Omental fat pad (tissue), 4 donors: Measurements from ENCODE around the gene RXRB. TPM values are rescaled to one million over a fixed set of nuclear protein-coding genes. Genes with fewer than 3 reads are reported as not detected.

Experiments
- ATAC-seq: fragments of 150-250 bp; one replicate; pipeline ENCODE4 v1.9.1; 2016; ENCODE audit warnings: mild to moderate bottlenecking, moderate library complexity; ENCODE audit not compliant: low FRiP score
- DNase-seq: peaks from one replicate; pipeline ENCODE4 v3.0.0-alpha.2; 2019; ENCODE audit warnings: low spot score
- CTCF ChIP-seq, 3 donors: fragments of 450-650 bp; IDR thresholded peaks; one replicate each; pipeline ENCODE4 v1.5.1; 2016 to 2017; ENCODE audit warnings: antibody characterized with exemption in 3 of 3, mild to moderate bottlenecking in 3 of 3, moderate library complexity in 2 of 3
- small RNA-seq: library from RNA; depleted of rRNA; stranded (forward); fragments of <200 nt; gene quantifications from one replicate; pipeline ENCODE3, GENCODE V24; 2016
- total RNA-seq, 4 donors: library from RNA; depleted of rRNA; stranded (reverse); fragments of >200 nt; gene quantifications; one replicate each; pipeline ENCODE4 v1.1.0, GENCODE V29; 2016

The RXRB gene
- total RNA-seq, 4 donors from 2014 or later = 19.9 to 35.9 (median 22.7) TPM

GRCh38 chr6:33144373-33144772, 56.1 kb downstream of the RXRB start:
- no peak for TF ChIP-seq CTCF (IDR thresholded peaks at IDR 0.05)
- no peak for DNase-seq
- no peak for ATAC-seq

Small RNA genes lying within 50 kb of the gene (small RNA-seq; reads per million reads assigned to genes)
- gene MIR219A1 (0.90 reads per million), gene RNY4P10 (0.39 reads per million)

Other genes with a start within 250 kb of the RXRB start
- 10 to 100 TPM; 27.6 to 81.7 (median 55.7) TPM for gene HLA-DMA, start 247.6 kb downstream of the RXRB start, total RNA-seq
- gene BRD2, start 232.1 kb downstream of the RXRB start, total RNA-seq = 100 to 1,000 TPM; 133 to 257 (median 154) TPM
- 10 to 100 TPM in 2 of 4 donors, 1 to 10 TPM in 2; 1.0 to 20.8 (median 6.8) TPM for gene HLA-DOA, start 191.1 kb downstream of the RXRB start, total RNA-seq
- gene HLA-DPA1, start 127.0 kb downstream of the RXRB start, total RNA-seq = 100 to 1,000 TPM in 3 of 4 donors, 10 to 100 TPM in 1; 20.4 to 211 (median 137) TPM
- gene HLA-DPB1, start 124.7 kb downstream of the RXRB start, total RNA-seq = 100 to 1,000 TPM in 3 of 4 donors, 10 to 100 TPM in 1; 29.2 to 120 (median 101) TPM
- 1 to 10 TPM in 1 of 4 donors, under 1 TPM in 3; 0.13 to 1.3 (median 0.53) TPM for gene COL11A2, start 8.2 kb downstream of the RXRB start, total RNA-seq
- 10 to 100 TPM; 57.5 to 82.8 (median 70.1) TPM for gene SLC39A7, start 202 bp upstream of the RXRB start, total RNA-seq
- 10 to 100 TPM in 2 of 4 donors, 1 to 10 TPM in 2; 6.9 to 13.6 (median 11.0) TPM for gene HSD17B8, start 4.0 kb upstream of the RXRB start, total RNA-seq
- 10 to 100 TPM; 13.1 to 20.1 (median 15.7) TPM for gene RING1, start 7.8 kb upstream of the RXRB start, total RNA-seq
- 10 to 100 TPM; 20.2 to 54.5 (median 34.3) TPM for gene VPS52, start 71.2 kb upstream of the RXRB start, total RNA-seq
- gene RPS18, start 71.4 kb upstream of the RXRB start, total RNA-seq = 1,000 to 10,000 TPM; 2,708 to 4,129 (median 3,024) TPM
- gene B3GALT4, start 76.5 kb upstream of the RXRB start, total RNA-seq = 10 to 100 TPM in 1 of 4 donors, 1 to 10 TPM in 3; 6.7 to 15.9 (median 7.9) TPM
- 100 to 1,000 TPM in 1 of 4 donors, 10 to 100 TPM in 3; 49.7 to 103 (median 54.3) TPM for gene WDR46, start 88.6 kb upstream of the RXRB start, total RNA-seq
- 10 to 100 TPM; 16.0 to 30.8 (median 23.1) TPM for gene PFDN6, start 88.9 kb upstream of the RXRB start, total RNA-seq
- 10 to 100 TPM; 28.7 to 81.2 (median 41.7) TPM for gene RGL2, start 98.3 kb upstream of the RXRB start, total RNA-seq
- gene TAPBP, start 113.4 kb upstream of the RXRB start, total RNA-seq = 10 to 100 TPM; 50.2 to 90.5 (median 69.1) TPM
- 10 to 100 TPM; 10.7 to 15.3 (median 11.6) TPM for gene ZBTB22, start 117.1 kb upstream of the RXRB start, total RNA-seq
- gene DAXX, start 122.3 kb upstream of the RXRB start, total RNA-seq = 10 to 100 TPM; 33.4 to 65.2 (median 42.5) TPM
- 10 to 100 TPM in 1 of 4 donors, 1 to 10 TPM in 1, under 1 TPM in 2; 0.25 to 10.8 (median 3.1) TPM for gene KIFC1, start 191.2 kb upstream of the RXRB start, total RNA-seq
- 10 to 100 TPM; 40.8 to 56.5 (median 48.9) TPM for gene PHF1, start 210.3 kb upstream of the RXRB start, total RNA-seq
- 100 to 1,000 TPM in 2 of 4 donors, 10 to 100 TPM in 2; 57.1 to 107 (median 98.1) TPM for gene CUTA, start 217.4 kb upstream of the RXRB start, total RNA-seq
- gene SYNGAP1, start 219.4 kb upstream of the RXRB start, total RNA-seq = 10 to 100 TPM in 3 of 4 donors, 1 to 10 TPM in 1; 8.8 to 12.3 (median 10.3) TPM